Sigmoid colon (tissue), 4 donors: ENCODE results near the gene TSPEAR.

Experiments
- CTCF ChIP-seq, 4 experiments: fragments of 450-650 bp in 3 of 4; fragments of 200-600 bp in 1 of 4; IDR thresholded peaks; one replicate each; pipeline ENCODE4 v1.5.1; 2016 to 2019; ENCODE audit warnings: antibody characterized with exemption in 4 of 4, mild to moderate bottlenecking in 3 of 4, moderate library complexity in 2 of 4
- EP300 ChIP-seq, 4 donors: sonication (generic); formaldehyde crosslinking; IDR thresholded peaks; one replicate each; pipeline ENCODE4 v1.6.1; 2017; ENCODE audit warnings: antibody characterized with exemption in 4 of 4

- TF ChIP-seq CTCF (IDR thresholded peaks at IDR 0.05) (no peak), EP300 (IDR thresholded peaks at IDR 0.05) (no peak)
These were observed 17.3 kb upstream of the TSPEAR start for GRCh38 chr21:44728716-44729115.
